ENCODE measurements around the gene DGKI.

DGKI gene

GRCh38 chr7:137480824-137481365 is 365.9 kb downstream of the DGKI start:
- TF ChIP-seq GATA3 (IDR thresholded peaks at IDR 0.05; ENCODE audit: low read depth, low read length) (no peak), GATA2 (IDR thresholded peaks at IDR 0.05; ENCODE audit: low read depth, low read length) (no peak)

- TF ChIP-seq GATA2 (IDR thresholded peaks at IDR 0.05; ENCODE audit: low read depth, low read length) = no peak
- no peak for TF ChIP-seq GATA3 (IDR thresholded peaks at IDR 0.05; ENCODE audit: low read depth, low read length)
These were observed 366.4 kb downstream of the DGKI start for GRCh38 chr7:137480401-137480800.

DNA sequence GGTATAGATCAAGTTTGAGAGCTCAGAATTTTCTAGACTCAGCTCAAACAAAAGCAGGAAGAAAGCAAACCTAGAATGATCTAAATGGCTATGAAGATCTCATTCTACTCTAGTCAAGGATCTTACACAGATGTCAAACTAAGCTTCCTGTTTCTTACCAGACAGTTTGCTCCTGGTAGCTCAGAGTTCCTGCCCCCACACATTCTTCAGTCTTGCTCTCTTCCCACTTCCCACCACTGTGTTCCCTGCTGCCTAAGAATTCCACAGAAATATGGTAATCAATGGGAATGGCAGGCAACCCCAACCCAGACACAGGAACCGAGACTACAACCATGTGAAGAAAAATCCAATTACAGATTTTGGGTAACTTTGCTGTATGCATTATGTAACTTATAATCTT is 369.8 kb downstream of the DGKI start:
- TF ChIP-seq GATA2 (IDR thresholded peaks at IDR 0.05; ENCODE audit: low read depth, low read length) (no peak), GATA3 (IDR thresholded peaks at IDR 0.05; ENCODE audit: low read depth, low read length) (no peak)

- TF ChIP-seq GATA3 (IDR thresholded peaks at IDR 0.05; ENCODE audit: low read depth, low read length) (no peak), GATA2 (IDR thresholded peaks at IDR 0.05; ENCODE audit: low read depth, low read length) (no peak)
These were observed 370.8 kb downstream of the DGKI start for GRCh38 chr7:137475966-137476365.

GRCh38 chr7:137474540-137475026 is 372.2 kb downstream of the DGKI start:
- TF ChIP-seq GATA2 (IDR thresholded peaks at IDR 0.05; ENCODE audit: low read depth, low read length) (no peak), GATA3 (IDR thresholded peaks at IDR 0.05; ENCODE audit: low read depth, low read length) (no peak)

- no peak for TF ChIP-seq GATA3 (IDR thresholded peaks at IDR 0.05; ENCODE audit: low read depth, low read length)
- no peak for TF ChIP-seq GATA2 (IDR thresholded peaks at IDR 0.05; ENCODE audit: low read depth, low read length)
These were observed 375.6 kb downstream of the DGKI start for GRCh38 chr7:137471128-137471527.

DNA sequence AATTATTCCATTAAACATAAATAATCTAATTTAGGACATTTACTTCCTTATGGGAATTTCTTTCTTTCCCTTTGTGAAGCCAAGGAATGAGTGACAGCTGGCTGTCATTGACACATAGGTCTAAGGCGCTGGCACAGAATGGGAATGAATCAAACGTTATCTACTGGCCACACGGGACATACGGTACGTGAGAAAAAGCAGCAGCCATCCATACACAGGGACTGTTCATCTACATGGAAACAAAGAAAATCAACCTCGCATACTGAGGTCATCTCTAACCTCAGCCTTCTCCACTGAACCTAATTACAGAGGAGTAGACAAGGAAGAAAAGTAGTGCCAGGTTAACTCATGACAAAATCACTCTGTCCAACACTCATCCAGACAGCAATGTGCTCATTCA is 376.9 kb downstream of the DGKI start:
- TF ChIP-seq GATA3 (IDR thresholded peaks at IDR 0.05; ENCODE audit: low read depth, low read length) = no peak
- no peak for TF ChIP-seq GATA2 (IDR thresholded peaks at IDR 0.05; ENCODE audit: low read depth, low read length)

DNA sequence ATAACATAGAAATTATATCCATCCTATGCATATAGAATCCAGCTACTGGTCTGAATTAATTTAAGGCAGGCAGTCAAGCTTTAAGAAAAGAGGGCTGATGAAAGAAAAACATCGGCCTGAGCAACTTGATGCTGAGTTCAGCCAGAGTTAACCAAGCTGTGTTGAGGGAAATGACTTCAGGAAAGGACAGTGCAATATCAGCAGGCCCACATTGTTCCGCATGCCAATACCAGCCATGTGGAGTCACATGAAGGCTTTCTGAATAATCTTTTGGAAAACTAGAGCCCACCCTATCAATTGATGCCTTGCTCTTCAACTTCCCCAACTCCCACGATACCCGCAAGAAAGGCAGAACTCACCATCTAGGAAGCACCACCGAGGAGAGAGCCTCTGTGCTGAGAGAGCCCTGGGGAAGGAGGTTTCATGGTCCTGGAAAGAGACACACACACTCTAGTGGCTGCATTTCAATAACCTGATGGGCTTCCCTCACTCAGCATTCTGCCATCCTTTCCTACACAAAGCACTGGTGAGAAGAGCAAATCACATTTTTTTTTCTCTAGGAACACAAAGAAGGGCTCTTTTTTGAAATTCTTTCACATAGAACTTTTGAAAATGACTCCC is 377.5 kb downstream of the DGKI start:
- TF ChIP-seq GATA2 (IDR thresholded peaks at IDR 0.05; ENCODE audit: low read depth, low read length) (no peak), GATA3 (IDR thresholded peaks at IDR 0.05; ENCODE audit: low read depth, low read length) (no peak)

- no peak for TF ChIP-seq GATA3 (IDR thresholded peaks at IDR 0.05; ENCODE audit: low read depth, low read length)
- no peak for TF ChIP-seq GATA2 (IDR thresholded peaks at IDR 0.05; ENCODE audit: low read depth, low read length)
These were observed 383.9 kb downstream of the DGKI start for GRCh38 chr7:137462847-137463246.

- TF ChIP-seq GATA2 (IDR thresholded peaks at IDR 0.05; ENCODE audit: low read depth, low read length) = no peak
- no peak for TF ChIP-seq GATA3 (IDR thresholded peaks at IDR 0.05; ENCODE audit: low read depth, low read length)
These were observed 384.6 kb downstream of the DGKI start for GRCh38 chr7:137462074-137462715.

DNA sequence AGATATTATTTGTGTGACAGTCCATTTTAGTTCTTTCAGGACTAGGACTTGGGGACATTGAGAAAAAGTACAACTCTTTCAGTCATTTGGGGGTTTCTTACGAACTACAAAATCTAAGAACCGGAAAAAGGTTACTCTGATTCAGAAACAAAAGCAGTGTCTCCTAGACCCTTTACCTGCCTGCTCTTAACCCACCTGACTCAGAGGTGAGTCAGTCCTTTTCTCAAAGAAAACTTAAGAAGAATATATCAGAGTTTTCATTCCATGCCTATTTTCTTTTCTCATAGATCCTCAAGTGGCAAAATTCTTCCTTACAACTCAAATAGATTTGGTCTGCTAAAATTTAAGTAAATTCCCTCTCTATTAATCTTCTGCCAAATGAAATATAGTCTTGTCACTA is 388.4 kb downstream of the DGKI start:
- TF ChIP-seq GATA2 (IDR thresholded peaks at IDR 0.05; ENCODE audit: low read depth, low read length) = no peak
- no peak for TF ChIP-seq GATA3 (IDR thresholded peaks at IDR 0.05; ENCODE audit: low read depth, low read length)

GRCh38 chr7:137454767-137455166 is 392.0 kb downstream of the DGKI start:
- TF ChIP-seq GATA3 (IDR thresholded peaks at IDR 0.05; ENCODE audit: low read depth, low read length) (no peak), GATA2 (IDR thresholded peaks at IDR 0.05; ENCODE audit: low read depth, low read length) (no peak)

DNA sequence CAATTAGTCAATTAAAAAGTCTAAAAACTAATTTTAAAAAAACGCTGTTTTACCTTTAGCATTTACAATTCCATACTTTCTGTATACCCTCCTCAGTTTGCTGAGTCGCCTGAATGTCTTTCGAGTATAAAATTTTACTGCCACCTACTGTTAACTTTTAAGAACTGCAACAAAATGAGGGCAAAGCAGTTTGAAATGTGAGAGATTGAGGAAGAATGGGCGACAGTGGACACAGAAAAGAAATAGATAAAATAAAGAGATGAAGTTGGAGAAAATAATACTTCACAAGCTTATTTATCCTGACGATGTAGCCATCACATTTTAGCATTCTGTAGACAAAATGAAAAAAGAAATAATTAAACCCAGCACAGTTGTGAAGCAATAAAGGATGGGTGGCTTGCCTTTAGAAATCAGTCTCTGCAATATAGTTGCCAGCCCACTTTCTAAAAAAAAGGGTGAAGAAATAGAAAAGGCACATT is 392.5 kb downstream of the DGKI start:
- TF ChIP-seq GATA3 (IDR thresholded peaks at IDR 0.05; ENCODE audit: low read depth, low read length) (no peak), GATA2 (IDR thresholded peaks at IDR 0.05; ENCODE audit: low read depth, low read length) (no peak)

DNA sequence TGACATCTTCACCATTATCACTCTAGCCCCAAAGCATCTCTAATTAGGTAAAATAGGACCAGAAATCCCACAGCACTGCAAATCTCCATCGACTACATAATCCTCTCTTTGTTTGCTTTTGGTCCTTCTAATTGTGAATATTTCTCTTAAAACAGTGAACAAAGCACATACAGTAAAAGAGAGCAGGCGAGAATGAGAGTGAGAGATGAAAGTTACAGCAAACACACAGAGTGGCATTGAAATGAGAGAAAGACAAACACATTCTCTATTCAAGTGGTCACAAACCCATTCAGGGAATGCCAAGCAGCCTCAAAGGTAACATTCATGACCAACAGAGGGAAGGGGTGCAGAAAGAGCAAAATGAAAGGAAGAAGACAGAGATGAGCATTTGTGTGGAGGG is 393.4 kb downstream of the DGKI start:
- TF ChIP-seq GATA2 (IDR thresholded peaks at IDR 0.05; ENCODE audit: low read depth, low read length) = no peak
- TF ChIP-seq GATA3 (IDR thresholded peaks at IDR 0.05; ENCODE audit: low read depth, low read length) = no peak

DNA sequence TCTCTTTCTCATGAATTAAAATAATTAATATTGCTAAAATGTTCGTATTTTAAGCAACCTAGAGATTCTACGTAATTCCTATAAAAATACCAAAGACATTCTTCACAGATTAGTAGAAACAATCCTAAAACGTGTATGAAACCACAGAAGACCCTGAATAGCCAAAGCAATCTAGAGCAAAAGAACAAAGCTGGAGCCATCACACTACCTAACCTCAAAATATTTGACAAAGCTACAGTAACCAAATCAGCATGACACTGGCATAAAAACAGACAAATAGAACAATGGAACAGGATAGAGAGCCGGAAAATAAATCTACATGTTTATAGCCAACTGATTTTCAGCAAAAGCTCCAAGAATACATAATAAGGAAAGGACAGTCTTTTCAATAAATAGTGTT is 397.8 kb downstream of the DGKI start:
- TF ChIP-seq GATA3 (IDR thresholded peaks at IDR 0.05; ENCODE audit: low read depth, low read length) (no peak), GATA2 (IDR thresholded peaks at IDR 0.05; ENCODE audit: low read depth, low read length) (no peak)

Measured in SH-SY5Y (cell line).